GM21515 (cell line): ENCODE measurements around the gene FEV.

Source experiments
- ATAC-seq: cut with Tn5 transposase; IDR thresholded peaks from one replicate; pipeline ENCODE4 v1.9.1; 2021; ENCODE audit not compliant: unreplicated experiment

Gene FEV

DNA sequence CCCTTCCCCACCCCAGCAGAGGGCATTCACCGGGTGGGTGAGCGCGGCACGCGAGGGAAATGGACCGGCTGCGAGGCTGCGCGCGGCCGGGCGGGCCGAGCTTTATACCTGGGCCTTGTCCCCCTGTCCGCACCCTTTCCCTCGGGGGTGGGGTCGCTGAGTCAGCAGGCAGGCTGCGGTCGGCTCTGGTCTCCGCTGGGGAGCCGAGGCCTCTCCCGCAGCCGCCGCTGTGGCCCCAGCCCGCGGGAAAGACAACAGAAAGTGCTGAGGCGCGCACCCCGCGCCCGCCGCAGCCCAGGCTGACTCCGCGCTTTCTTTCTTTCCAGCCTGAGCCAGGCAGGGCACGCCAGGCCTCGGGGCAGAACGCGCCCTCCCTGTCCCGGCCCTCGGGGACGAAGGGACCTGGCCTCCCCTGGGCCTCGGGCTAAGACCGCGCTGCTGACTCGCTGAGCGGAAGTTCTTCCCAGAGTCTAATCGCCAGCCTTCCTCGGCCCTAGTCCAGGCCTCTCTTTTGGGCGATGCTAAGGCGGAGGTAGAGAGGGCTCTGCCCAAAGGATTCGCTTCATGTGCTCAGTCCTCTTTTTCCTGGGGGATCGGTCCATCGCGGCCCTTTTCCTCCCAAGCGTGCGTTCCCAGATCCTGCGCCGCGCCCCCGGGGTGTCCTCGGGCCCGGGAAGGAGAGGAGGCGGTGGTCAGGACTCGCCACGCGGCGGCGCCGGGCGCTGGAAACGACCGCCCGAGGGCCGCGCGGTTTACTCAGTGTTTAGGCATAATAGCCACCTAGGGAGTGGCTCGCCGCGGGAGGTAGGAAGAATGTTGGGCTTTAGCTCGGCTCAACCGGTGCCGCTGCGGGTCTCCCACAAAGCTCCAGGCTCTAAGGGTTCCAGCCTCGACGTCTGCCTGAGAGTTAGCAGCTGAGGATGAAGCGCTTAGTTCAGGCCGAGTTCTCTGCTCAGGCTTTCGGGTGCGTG is 8.6 kb upstream of the FEV start, which contains the start of gene CRYBA2:
TSS of gene CRYBA2 (minus strand) at position 78 of the 971 bp plus-strand sequence. CDS start 246 bp downstream, outside the sequence.
- ATAC-seq = no peak

DNA sequence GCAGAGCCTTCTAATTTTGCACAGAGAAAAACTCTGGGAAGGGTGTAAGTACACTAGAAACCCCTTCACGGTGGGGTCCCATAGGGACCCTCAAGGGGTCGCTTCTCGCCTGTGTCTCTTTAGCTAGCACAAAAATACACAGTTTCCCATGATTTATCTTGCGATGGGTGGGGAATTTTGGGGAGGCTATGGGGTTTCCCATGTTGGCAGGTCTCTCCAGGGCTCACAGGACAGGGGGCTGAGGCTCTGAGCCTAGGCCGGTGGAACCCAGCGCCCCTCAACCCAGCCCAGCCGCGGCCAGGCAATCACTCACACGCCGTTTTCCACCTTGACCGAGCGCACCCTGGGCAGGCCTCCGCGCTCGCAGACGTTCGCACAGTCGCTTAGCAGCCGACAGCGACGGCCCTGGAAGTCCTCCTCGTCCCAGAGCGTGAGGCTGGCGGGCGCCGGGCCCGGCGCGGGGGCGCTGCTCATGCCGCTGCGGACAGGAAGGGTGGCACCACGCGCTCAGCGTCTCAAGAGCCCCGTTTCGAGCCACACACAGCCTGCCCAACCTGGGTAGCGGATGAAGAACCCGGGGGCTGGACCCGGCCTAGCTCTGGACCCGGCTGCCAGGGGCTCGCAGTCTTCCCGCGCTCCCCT is 7.8 kb upstream of the FEV start:
- no peak for ATAC-seq

DNA sequence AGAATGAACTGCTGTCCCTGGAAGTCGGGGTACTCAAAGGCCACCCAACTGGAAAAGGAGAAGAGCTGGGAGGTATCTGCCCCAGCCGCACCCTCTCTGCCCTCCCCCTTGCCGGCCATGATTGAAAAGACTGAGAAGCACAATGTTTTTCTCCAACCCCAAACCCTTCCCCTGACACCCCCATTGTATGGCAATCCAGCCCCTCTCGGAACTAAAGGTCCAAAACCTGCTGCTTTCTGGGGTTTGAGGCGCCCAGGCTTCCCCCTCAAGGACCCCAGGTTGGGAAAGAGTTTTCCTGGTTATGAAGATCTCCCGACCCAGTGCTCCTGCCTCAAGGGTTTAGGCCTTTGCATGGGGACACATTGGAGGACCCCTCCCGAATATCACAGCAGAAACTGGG is 7.2 kb upstream of the FEV start:
- ATAC-seq = no peak

DNA sequence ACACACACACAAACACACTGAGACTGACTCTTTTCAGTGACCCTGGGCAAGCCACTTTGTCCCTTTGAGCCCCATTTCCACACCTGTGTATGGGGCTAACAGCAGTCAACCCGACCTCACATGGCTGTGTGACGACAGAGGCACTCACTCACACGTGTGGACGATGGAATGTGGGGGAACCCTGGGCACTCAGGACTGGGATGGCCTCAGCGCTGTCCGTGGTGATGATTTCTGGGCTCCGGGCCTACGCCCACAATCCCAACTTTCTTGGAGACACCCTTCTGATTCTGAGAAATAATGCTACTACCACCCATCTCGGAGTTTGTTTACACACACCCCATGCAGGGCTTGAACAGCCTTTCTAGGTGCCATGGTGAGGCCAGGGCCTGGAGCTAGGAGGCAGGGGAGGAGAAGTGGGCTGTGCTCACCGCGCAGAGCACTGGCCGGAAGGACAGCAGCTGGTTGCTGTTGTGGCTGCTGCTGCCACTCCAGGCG is 6.7 kb upstream of the FEV start:
- no peak for ATAC-seq

DNA sequence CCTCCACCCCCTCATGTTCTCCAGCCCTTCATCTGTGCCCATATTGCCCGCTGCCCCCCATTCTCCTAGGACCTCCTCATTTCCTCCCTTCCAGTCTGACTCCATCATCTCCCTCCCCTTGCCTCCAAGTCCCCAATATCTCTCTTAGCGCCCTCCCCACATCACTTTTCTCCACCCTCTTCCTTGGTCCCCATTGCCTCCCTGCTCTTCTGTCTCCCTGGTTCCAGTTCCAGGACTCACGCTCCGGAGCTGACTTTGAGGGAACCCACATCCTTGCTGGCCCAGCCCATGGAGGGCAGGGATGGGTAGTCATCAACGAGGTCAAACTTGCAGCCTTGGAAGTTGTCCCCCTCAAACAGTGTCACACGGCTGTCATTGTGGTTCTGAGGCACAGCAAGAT is 5.6 kb upstream of the FEV start:
- no peak for ATAC-seq

DNA sequence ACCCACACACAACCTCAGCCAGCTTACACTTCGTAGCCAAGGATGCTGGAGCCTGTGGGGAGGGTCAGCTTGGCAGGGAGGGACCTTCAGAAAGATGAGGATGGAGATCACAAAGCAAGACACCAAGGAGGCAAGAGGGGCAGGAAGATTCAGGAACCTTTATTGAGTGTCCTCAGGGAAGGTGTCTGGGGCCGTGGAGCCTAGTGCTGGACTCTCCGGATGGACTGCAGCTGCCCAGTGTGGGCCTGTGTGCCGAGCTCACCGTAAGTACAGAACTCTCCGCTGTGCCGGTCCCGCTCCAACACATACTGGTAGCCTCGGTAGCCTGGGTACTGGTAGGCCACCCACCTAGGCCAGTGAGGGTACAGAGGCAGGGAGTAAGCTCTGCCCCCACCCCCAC is 5.1 kb upstream of the FEV start:
- ATAC-seq = no peak

DNA sequence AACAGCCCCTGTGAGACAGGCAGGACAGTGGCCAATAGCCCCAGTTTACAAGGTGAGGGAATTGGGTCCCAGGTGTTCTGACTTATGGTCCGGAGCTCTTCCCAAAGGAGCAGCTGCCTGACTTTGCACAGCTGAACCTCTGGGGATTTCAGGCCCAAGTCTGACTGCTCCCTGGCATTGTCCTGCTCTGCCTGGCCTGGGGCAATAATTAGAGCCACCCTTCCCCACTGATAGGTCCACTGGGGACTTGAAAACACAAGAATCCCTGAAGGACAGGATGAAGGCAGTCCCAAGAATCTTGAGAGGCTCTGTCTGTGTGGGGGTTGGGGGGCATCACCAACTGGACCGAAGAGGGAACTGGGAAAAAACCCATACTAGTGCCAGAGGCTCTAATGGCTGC is 3.7 kb upstream of the FEV start:
- ATAC-seq = no peak

DNA sequence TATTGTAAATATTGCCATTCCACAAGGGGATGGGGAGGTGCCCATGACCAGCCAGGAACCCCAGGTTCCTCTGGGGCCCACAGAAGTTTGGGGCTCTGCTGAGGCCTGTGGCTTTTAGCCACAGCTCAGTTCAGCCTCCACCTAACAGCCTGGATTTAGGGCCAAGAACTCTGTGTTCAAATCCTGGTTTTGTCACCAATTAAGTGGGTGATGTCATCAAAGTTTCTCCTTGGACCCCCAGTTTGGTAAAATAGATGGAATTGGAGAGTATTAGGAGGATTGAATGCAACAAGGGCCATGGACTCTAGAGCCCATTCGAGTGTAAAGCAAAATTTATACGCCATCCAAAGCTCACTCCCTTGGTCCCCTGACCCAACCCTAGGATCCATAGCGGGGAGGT is 3.2 kb upstream of the FEV start:
- ATAC-seq = no peak

DNA sequence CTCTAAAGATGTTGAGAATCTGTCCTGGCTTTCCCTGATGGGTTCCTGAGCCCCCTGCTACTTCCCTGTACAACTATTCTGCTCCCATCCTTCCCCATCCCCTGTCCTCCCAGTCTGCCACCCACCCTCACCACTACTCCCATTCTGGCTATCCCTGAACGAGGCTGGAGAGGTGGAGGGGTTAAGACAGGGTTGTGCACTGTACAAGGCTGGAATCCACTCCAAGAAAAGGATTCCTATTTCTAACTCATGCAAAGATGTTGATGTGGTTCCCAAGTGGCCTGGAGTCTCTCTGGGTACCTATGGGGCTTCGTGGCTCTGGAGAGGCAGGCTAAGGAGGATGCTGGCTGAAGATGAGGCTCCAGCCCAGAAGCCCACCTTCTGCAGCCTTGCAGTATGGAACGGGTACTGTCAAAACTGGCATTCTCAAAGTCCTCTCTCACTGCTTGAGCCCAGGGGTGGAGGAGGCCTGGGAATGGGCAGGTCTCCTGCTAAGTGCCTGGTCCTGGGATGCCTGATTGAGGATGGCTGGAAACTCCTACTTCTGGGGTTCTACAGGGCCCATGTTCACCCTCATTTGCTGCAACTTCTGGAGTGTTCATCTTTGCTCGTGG is 1.3 kb upstream of the FEV start:
- no peak for ATAC-seq

DNA sequence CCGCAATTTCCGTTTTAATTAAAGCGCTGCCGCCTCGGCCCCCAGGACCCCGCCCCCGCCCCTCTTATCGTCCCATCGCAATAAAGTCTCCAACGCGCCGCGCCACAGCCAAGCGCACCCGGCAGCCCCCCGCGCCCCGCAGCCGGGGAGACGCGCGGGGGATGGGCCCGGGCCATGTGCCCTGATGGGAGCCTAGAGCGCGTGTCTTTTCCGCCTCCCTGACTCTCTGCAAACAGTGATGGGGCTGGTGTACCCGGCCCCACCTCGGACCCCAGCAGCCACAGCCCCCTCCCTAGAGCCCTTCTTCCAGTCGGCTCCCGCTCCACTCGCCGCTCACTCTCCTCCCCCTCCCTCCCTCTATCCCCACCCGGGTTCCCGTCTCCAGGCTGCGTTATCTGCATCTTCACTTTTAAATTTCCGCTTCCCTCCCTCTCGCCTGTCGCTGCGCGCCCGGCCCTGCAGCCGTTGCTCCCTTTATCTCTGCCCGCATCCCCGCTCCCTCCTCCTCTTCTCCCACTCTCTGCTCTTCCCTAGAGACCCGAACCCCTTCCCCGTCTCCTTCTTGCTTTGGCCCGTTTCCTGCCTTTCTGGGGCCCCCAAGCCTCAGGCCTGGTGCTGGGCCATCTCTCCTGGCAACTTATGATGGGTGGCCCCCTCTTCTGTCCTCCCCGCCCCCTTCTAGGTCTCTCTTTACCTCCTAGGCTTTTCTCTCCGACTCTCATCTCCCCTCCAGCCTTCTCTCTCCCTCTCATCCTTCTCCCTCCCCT is 524 bp upstream of the FEV start:
- ATAC-seq = no peak

DNA sequence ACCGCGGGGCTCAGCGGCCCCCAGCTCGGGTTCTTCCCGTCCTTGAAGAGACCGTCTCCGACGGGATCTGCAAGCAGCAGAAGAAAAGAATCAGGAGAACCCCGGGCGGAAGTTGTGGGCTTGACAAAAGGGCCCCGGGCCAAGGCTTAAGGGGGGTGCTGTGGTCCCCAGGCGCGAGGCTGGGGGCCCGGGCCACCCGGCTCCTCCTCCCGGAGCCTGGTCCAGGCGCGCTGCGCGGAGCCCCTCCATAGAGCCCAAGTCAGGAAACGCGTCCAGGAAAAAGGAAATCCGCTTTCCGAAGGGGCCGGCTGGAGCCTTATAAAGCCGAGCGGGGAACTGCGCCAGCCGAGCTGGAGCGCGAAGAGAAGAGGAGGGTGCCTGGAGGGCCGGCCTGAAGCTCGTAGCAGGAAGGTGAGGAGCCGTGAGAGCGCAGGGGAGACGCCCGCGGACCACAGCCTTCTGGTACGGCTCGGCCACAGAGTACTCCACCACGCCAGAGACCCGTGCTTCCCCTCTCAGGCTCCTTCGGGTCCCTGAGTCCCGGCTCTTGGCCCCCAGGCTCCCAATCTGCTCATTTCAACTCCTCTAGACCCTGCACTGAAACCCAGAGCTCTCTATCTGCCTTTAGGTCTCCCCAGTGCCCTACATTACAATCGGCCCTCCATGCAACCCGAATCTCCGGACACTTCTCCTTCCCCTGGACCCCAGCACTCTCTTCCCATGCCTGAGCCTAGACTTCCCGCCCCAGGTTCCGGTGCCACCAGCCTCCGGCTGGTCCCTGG is 554 bp downstream of the FEV start:
- ATAC-seq = no peak

DNA sequence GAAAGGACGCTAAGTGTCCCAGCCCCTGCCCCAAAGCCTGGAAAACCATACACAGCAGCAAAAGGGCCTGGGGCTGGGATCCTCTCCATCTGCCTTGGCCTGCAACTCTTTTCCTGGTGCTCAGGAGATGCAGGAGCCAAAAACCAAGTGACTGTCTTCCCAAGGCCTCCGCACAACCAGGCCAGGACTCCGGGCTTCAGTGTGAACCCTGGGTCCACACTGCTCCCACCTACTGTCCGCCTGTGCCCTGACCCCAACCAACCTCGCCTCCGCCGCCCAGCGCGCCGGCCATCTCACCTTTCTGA is 1.1 kb downstream of the FEV start:
- no peak for ATAC-seq

DNA sequence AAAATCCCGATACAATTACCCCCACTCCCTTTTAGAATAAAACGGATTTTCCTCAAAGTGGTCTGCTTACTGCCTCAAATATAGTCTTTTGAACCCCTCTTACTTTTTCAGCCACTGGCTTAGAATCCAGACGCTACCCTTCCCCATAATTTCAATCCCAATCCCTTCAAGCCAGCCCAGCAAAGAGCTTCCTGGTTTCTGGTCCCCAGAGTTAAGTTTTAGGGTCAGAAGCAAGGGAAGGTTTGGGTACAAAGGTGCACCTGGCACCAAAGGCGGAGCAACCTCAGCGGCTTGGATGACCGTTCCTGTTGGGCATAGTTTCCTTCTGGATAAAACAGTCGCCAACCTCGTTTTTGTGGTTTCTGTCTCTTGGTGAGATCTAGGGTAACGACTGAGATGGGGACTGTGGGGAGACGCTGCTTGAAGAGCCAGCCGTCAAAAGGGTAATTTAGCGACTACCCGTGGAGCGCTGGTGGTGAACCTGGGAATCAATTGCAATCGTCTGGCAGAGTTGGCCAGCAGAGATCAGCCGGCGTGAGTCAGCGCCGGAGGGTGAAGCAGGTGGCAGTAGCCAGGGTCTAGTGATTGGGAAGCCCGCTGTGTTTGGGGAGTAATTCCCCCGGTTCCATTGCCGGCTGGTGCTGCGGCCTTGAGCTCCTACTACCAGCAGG is 1.6 kb downstream of the FEV start:
- no peak for ATAC-seq

DNA sequence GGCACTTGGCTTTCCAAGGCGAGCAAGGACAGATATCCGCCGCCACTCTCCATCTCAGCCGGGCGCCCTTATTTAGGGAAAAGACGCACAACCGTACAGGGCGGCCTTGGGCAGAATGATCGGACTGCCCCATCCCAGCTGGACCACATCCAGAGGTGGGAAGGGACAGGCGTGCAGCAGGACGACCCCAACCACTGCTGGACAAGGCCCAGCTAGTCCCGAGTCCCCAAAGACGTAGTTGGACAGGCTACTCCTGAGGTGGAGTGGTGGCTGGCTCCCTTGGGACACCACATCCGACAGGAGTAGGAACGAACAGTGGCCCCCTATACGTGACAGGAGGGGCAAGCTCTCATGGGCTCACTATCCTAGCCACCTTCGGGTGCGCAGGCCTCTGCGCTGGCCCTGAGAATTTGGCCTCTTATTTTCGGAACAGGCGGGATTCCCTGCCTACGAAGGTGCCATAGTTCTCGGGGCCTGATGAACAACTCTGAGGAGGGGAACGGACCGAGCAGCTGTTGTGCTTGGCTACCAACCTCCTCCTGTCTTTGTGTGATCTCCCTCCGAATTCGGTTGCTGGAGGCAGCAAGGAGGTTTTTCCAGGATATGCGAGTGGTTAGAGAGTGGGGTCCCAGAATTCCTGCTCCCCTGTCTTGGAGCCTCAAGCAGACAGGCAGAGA is 2.3 kb downstream of the FEV start:
- ATAC-seq = no peak

DNA sequence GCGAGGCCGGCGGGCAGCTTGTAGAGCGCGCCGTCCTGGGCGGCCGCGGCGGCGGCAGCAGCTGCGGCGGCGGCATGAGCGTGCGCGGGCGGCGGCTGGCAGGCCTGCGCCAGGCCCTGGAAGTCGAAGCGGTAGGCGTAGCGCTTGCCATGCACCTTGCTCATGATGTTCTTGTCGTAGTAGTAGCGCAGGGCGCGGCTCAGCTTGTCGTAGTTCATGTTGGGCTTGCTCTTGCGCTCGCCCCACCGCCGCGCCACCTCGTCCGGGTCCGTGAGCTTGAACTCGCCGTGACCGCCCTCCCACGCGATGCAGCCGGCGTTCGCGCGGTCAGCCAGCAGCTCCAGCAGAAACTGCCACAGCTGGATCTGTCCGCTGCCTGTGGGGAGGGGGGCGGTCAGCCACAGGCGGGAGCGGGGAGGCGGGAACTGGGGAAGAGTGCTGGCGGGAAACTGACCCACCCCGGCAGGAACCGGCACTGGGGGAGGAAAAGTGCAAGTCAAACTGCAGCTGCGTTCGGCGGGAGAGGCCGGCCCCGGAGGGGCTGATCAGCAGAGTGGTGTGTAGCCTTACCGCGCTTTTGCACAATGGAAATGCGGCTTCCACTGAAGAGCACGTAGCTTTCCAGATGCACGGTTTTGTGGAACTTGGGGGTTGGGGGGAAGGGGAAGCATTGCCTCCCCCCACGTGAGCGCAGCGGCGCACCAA is 3.0 kb downstream of the FEV start:
- ATAC-seq = no peak

DNA sequence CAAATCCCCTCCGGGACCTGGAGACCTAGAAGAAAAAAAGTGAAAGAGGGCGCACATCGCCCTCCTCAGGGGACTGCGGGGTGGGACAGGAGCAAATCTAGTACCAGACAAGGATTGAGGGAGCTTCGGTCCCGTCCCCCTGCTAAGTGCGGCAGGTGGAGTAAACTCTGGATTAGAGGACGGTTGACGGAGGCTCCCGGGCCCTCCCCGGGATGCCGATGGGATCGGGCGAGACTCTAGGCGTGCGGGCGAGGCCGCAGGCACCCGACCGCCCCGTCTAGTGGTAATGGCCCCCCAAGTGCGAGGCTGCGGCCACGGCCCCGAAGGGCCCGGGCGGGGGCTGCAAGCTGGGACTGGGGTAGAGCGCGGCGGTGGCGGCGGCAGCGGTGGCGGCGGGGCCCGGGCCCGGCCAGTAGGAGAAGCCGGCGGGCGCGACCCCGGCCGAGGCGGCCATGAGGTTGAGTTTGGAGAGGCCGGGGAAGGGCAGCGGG is 3.5 kb downstream of the FEV start:
- ATAC-seq = no peak

DNA sequence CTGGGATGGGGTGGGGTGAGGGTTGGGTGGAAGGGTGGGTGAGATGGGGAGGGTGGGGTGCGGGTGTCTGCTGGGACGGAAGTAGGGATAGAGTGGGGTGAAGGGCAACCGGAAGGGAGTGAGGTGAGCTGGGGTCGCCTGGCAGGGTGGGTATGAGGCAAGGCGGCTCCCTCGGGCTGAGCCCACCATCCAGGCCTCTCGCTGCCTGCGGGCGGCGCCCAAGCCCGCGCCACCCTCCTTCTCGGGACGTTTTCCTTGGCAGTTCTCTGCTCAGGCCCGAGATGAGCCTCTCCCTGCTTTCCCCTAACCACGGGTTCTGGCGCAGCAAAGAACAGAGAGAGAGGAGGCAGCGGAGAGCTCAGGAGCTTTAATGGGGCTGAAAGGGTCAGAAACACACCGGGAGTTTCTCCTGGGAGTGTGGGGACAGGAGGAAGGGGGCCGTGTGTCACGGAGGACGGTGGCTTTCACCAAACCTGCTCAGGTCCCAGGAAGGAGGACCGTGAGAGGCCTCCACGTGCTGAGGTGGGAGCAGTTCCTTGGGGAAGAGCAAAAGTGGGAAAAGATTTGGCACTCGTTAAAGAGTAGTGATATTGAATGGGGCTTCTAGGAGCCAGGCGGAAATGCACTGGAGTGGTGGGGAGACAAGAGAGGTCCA is 4.1 kb downstream of the FEV start:
- ATAC-seq = no peak
